Thymus (tissue), 11 donors: Measurements from ENCODE around the gene CLNS1A. TPM values are rescaled to one million over a fixed set of nuclear protein-coding genes. Genes with fewer than 3 reads are reported as not detected.
A peak's percentile ranks its signal among the peaks of the same experiment; 100 is the strongest.
"Not testable (repeated sequence)": the region's sequence is repeated elsewhere in the genome, so short reads cannot be mapped to it uniquely, and the experiment has no call there.

Experiments
- DNase-seq, 9 donors: peaks; one replicate each; pipeline ENCODE4 v3.0.0-alpha.2; 2013; ENCODE audit warnings: low spot score in 9 of 9, low read depth in 6 of 9, missing footprints in 1 of 9
- H3K27ac ChIP-seq, 2 donors: one replicate each; pipeline ENCODE4 v1.5.1; 2013; ENCODE audit warnings: control low read depth in 1 of 2, low read depth in 1 of 2, low read length in 1 of 2, mild to moderate bottlenecking in 1 of 2, moderate library complexity in 1 of 2
- H3K27me3 ChIP-seq, 2 donors: one replicate each; pipeline ENCODE4 v1.5.1; 2013; ENCODE audit warnings: low read length in 1 of 2; ENCODE audit not compliant: control insufficient read depth in 2 of 2, insufficient read depth in 1 of 2
- H3K36me3 ChIP-seq, 2 donors: one replicate each; pipeline ENCODE4 v1.5.1; 2013; ENCODE audit warnings: low read length in 1 of 2, mild to moderate bottlenecking in 1 of 2, moderate library complexity in 1 of 2; ENCODE audit not compliant: control insufficient read depth in 2 of 2, insufficient read depth in 2 of 2
- H3K4me1 ChIP-seq, 2 donors: one replicate each; pipeline ENCODE4 v1.5.1; 2013; ENCODE audit warnings: low read length in 2 of 2; ENCODE audit not compliant: control insufficient read depth in 2 of 2, insufficient read depth in 2 of 2
- H3K4me3 ChIP-seq, 2 donors: one replicate each; pipeline ENCODE4 v1.5.1; 2013; ENCODE audit warnings: low read length in 2 of 2, control low read depth in 1 of 2, mild to moderate bottlenecking in 1 of 2
- H3K9me3 ChIP-seq, 2 donors: one replicate each; pipeline ENCODE4 v1.5.1; 2013; ENCODE audit warnings: low read length in 1 of 2, mild to moderate bottlenecking in 1 of 2; ENCODE audit not compliant: control insufficient read depth in 2 of 2, insufficient read depth in 1 of 2
- WGBS: extraction: QIAGEN DNeasy Blood & Tissue Kit; methylation state at CpG from one replicate; pipeline ENCODE4 v1.1.7; 2013; 5-methylcytosine and 5-hydroxymethylcytosine counted together
- polyA plus RNA-seq: library from polyadenylated mRNA; stranded (reverse); fragments of 200-250 nt; gene quantifications from one replicate; pipeline ENCODE4 v1.2.3, GENCODE V29; 2013
- total RNA-seq: library from RNA; stranded (reverse); fragments of 120-200 nt; gene quantifications from one replicate; pipeline ENCODE4 v1.2.4, GENCODE V29; 2013
- donor health status: healthy.

Gene CLNS1A
- total and polyA plus RNA-seq, 2 donors = 111 to 210 TPM

DNA sequence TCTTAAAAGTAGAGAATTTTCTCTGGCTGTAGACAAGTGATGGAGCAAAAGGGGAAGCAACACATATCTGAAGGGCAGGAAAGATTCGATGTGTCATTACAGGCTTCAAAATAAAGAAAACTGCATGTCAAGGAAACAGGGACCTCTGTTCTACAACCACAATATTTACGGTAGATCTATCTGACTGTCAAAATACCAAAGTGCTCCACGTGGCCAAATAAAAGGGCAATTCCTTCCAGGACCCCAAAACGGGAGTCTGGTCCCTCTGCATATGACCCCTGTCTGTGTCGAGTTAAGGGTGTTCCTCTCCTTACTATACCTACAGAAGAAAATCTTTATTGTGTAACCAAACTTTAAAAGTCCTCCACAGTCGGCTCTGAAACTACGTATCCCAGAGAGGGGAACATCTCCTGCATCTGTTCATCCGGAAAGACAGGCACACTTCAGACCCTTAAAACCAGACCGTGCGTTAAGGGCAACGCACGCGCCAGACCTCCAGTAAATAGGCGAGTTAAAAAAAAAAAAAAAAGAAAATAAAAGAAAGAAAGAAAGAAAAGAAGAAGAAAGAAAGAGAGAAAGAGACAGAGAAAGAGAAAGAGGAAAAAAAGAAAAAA is 756 bp downstream of the CLNS1A start:
- no peak overlapping the region for H3K27ac ChIP-seq
- under 1% methylated on average over 14 of the region's 14 CpGs for WGBS
- peaks cover 1 to 4% of the 10 kb centered on the region in 2 donors for H3K9me3 ChIP-seq
- peak overlapping the region; percentile 78 to 92 for H3K4me3 ChIP-seq
- peaks cover 2 to 3% of the 10 kb centered on the region in 2 donors for H3K36me3 ChIP-seq
- H3K4me1 ChIP-seq = peaks cover 12 to 16% of the 10 kb centered on the region in 2 donors
- DNase-seq = peak in 1 of 9 donors; percentile 26
- no peaks in the 10 kb centered on the region for H3K27me3 ChIP-seq

DNA sequence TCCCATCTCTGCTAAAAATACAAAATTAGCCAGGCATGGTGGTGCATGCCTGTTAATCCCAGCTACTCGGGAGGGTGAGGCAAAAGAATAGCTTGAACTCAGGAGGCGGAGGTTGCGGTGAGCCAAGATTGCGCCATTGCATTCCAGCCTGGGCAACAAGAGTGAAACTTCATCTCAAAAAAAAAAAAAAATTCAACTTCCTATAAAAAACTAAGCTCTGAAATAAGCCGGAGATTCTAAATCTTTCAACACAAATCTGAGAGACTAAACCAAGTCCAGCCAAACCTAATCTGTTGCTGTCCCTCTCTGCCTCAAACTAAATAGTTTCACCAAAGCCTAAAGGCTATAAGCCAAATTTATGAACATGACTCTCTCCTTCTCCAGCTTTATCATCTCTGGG is 3.7 kb downstream of the CLNS1A start:
- WGBS = 94% methylated on average over 5 of the region's 5 CpGs

DNA sequence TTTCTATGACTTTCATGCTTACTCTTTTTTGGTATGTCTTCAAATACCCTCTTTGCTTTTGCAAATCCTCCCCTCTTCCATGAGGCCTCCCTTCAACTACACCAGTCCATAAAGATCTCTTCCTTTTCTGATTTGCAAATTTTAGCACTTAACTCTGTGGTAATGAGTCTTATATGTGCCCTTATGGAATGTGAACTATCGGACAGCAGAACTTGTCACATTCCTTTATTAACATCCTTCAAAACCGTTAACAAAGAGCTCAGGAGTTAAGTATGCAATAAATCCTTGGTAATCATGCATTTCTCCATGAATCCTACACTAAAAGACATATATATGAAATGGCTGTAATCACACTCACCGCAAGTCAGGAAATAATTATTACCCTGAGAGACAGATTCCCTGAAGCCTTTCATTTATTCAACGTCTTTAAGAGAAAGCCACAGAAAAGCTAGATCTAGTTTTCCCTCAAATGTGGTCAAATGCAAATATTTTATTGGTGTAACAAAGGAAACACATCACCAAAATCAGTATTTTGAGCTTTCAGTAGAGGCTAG is 7.4 kb downstream of the CLNS1A start:
- Histone ChIP-seq H3K4me1 (peaks cover 3 to 5% of the 10 kb centered on the region in 2 donors), H3K36me3 (peaks cover 3 to 17% of the 10 kb centered on the region in 2 donors), H3K27me3 (no peaks in the 10 kb centered on the region), H3K4me3 (no peak overlapping the region), H3K9me3 (no peaks in the 10 kb centered on the region), H3K27ac (no peak overlapping the region)
- WGBS = 80% methylated on average over 4 of the region's 4 CpGs
- no peak for DNase-seq

More for the DNA sequence above, 3.7 kb downstream of the CLNS1A start:
- DNase-seq, H3K9me3 ChIP-seq, H3K4me3 ChIP-seq, H3K27me3 ChIP-seq, H3K27ac ChIP-seq: not testable (repeated sequence)
- H3K36me3 ChIP-seq = peaks cover 3 to 11% of the 10 kb centered on the region in 2 donors
- peaks cover 12 to 16% of the 10 kb centered on the region in 2 donors for H3K4me1 ChIP-seq

DNA sequence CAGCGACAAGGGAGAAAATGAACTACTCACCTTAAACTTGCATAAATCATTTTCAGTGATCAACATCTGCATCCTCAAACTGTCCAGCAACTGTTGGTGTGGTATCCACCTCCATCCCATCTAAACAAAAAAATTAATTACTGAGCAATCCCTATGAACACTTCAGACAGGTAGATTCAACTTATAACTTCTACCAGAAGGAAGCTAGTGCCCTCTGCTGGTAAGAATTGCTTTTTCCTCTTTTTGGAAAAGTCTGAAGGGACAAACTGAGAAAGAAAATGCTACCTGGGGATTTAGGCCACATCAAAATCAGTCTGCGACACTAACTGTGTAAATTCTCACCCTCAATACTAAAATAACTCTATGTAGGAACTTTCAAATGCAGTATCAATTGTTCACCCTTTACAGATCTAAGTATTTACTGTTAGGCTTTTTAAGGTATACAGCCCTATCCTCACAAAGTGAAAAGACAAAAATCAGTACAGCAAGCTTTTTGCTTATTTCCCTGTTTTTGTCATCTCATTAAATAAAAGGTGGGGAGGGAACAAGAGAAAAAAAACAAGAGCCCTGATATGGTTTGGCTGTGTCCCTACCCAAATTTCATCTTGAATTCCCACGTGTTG is 17.9 kb downstream of the CLNS1A start:
- Histone ChIP-seq H3K36me3 (peaks cover 29 to 53% of the 10 kb centered on the region in 2 donors), H3K27ac (no peak overlapping the region), H3K27me3 (no peaks in the 10 kb centered on the region), H3K4me3 (no peak overlapping the region), H3K4me1 (no peaks in the 10 kb centered on the region), H3K9me3 (no peaks in the 10 kb centered on the region)
- peak in 7 of 9 donors; percentile 19 to 69 (median 46) for DNase-seq
- WGBS = 93% methylated on average over 3 of the region's 3 CpGs

DNA sequence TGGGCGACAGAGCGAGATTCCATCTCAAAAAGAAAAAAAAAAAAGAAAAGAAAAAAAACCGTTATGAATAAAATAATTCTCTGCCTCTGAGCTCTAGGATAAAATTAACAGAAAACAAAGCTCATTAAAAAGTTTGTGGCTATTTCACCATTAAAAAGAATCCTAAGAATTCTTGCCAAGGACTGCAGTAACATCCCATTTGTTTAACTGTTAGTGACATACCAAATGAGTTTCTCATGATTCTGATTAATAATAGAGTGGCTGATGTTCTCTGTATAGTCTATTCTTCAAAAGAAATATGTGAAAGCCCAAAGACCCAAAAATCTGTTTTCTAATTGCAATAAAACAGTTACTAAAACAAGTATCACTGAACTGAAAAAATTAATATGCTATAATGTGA is 19.7 kb downstream of the CLNS1A start:
- no peaks in the 10 kb centered on the region for H3K4me1 ChIP-seq
- H3K4me3 ChIP-seq = no peak overlapping the region
- H3K27me3 ChIP-seq = no peaks in the 10 kb centered on the region
- peaks cover 22 to 46% of the 10 kb centered on the region in 2 donors for H3K36me3 ChIP-seq
- DNase-seq = no peak
- no peaks in the 10 kb centered on the region for H3K9me3 ChIP-seq
- no peak overlapping the region for H3K27ac ChIP-seq
- 95% methylated on average over 3 of the region's 3 CpGs for WGBS

DNA sequence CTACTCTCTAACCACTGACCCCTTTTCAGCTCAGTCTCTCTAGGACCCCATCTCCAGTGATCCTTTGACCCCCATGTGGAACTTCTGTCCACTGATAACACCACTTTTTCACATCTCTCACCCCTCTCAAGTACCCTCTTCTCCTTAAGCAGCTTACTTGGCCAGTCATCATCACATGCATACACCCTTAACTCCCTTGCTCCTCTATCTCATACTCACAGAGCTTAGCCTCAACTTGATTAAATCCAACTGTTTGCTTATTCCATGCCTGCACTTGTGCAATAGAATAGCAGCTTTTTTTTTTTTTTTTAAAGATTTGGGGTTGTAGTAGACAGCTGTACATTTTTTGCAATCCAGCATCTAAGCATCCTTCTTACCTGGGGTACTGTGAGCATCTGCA is 25.7 kb downstream of the CLNS1A start:
- DNase-seq = no peak
- Histone ChIP-seq H3K4me3 (no peak overlapping the region), H3K27me3 (no peaks in the 10 kb centered on the region), H3K27ac (no peak overlapping the region), H3K36me3 (peaks cover 13 to 44% of the 10 kb centered on the region in 2 donors), H3K4me1 (no peaks in the 10 kb centered on the region), H3K9me3 (no peaks in the 10 kb centered on the region)

DNA sequence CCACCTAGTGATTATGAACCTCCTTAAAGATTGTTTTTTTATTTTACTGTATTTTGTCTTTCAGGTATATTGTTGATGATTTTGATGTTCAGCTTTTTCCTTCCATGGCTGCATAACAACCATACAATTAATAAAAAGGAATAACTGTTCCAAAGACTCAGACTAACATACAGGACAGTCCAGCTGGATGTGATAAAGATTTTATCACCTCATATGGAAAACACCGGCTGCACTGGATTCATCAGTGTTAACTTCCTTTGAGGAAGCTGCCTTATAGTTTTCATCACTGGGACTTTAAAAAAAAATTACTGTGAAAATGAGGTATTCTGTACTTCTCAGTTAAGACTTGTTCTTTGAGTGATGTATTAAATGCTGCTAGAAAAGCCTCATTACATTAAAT is 28.4 kb downstream of the CLNS1A start:
- Histone ChIP-seq H3K4me1 (no peaks in the 10 kb centered on the region), H3K27me3 (no peaks in the 10 kb centered on the region), H3K4me3 (no peak overlapping the region), H3K36me3 (peaks cover 10 to 30% of the 10 kb centered on the region in 2 donors), H3K27ac (no peak overlapping the region), H3K9me3 (no peaks in the 10 kb centered on the region)
- 93% methylated on average over 1 of the region's 1 CpG for WGBS
- DNase-seq = no peak

- WGBS = 97% methylated on average over 2 of the region's 2 CpGs
- no peak overlapping the region for H3K27ac ChIP-seq
- no peak for DNase-seq
- H3K4me1 ChIP-seq = no peaks in the 10 kb centered on the region
- peaks cover 0 to 20% of the 10 kb centered on the region in 2 donors for H3K36me3 ChIP-seq
- no peaks in the 10 kb centered on the region for H3K9me3 ChIP-seq
- H3K27me3 ChIP-seq = no peaks in the 10 kb centered on the region
- H3K4me3 ChIP-seq = no peak overlapping the region
Measured at GRCh38 chr11:77604281-77604680, 33.3 kb downstream of the CLNS1A start.

GRCh38 chr11:77602381-77603088 is 35.1 kb downstream of the CLNS1A start:
- H3K4me1 ChIP-seq = no peaks in the 10 kb centered on the region

More at GRCh38 chr11:77602381-77603088, 35.1 kb downstream of the CLNS1A start:
- H3K27ac ChIP-seq = no peak overlapping the region
- peaks cover 0 to 14% of the 10 kb centered on the region in 2 donors for H3K36me3 ChIP-seq
- no peak for DNase-seq
- no peaks in the 10 kb centered on the region for H3K9me3 ChIP-seq
- no peak overlapping the region for H3K4me3 ChIP-seq
- 96% methylated on average over 3 of the region's 3 CpGs for WGBS
- no peaks in the 10 kb centered on the region for H3K27me3 ChIP-seq
